SH-SY5Y (cell line): ENCODE results near the gene PEAR1.

Experiments used
- GATA2 ChIP-seq: IDR thresholded peaks from 2 replicates; pipeline ENCODE4 v1.6.1; 2011; ENCODE audit warnings: mild to moderate bottlenecking, low read depth, low read length
- GATA3 ChIP-seq: IDR thresholded peaks from 2 replicates; pipeline ENCODE4 v1.6.1; 2011; ENCODE audit warnings: low read depth, mild to moderate bottlenecking, low read length, moderate library complexity

- TF ChIP-seq GATA2: no peak
- TF ChIP-seq GATA3: no peak
Measured at GRCh38 chr1:156858959-156859522, 34.5 kb upstream of the PEAR1 start, which contains the start of gene INSRR.
